ENCODE data around the gene MYO15A.

Gene MYO15A

DNA sequence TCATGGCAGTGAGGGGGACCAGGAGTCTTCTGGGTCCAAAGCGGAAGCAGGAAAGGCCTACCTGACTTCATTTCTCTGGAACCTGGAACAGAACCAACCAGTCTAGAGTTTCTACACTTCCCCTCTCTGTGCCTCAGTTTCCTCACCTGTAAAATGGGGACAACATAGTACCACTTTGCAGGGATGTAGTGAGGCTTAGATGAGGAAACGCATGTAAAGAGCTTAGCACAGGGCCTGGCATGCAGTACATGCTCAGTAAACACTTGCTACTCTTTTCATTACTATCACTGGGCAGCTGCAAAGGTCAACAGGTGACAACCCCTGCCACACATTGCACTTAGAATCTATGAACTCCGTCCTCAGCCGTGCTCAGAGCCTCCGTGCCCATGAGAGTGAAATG is 24.2 kb downstream of the MYO15A start:
- DNase-seq: no peak

- DNase-seq: no peak
Observed at GRCh38 chr17:18136357-18136756, 27.8 kb downstream of the MYO15A start.

- DNase-seq: no peak
Observed at GRCh38 chr17:18138065-18138749, 29.7 kb downstream of the MYO15A start.

DNA sequence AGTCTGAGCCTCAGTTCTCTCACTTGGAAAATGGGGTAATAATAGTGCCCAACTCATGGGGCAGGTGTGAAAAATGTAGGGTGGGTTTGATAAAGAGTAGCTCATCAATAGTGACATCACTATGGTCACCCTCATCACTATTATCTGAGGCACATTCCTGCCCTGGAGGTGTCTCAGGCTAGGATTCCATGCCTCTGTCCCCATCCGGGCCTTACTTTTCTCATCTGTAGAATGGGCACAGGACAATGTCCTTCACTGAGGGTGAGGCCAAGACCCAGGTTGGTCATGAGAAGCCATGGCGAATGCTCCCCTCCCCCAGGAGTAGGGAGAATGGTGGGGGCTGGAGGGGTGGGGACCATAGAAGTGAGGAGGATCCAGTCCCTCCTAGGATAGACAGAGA is 30.5 kb downstream of the MYO15A start:
- DNase-seq: no peak

DNA sequence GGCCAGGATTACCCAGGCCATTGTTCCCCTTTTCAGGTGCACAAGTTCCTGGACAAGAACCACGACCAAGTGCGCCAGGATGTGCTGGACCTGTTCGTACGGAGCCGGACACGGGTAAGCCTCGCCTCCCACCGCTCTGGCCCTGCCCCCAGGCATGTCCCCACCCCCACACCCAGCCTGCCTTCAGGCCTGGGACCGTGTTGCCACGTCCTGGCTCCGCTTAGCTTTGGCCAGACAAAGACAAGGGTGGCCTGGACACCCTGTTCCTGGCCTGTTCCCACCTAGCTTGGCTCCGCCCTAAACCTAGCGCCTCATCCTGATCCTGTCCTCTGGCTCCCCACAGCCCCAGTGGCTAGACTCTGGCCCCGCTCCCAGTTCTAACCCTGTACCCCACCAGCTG is 30.9 kb downstream of the MYO15A start:
- no peak for DNase-seq

GRCh38 chr17:18139949-18140348 is 31.4 kb downstream of the MYO15A start:
- no peak for DNase-seq

GRCh38 chr17:18140648-18141047 is 32.1 kb downstream of the MYO15A start:
- no peak for DNase-seq

DNA sequence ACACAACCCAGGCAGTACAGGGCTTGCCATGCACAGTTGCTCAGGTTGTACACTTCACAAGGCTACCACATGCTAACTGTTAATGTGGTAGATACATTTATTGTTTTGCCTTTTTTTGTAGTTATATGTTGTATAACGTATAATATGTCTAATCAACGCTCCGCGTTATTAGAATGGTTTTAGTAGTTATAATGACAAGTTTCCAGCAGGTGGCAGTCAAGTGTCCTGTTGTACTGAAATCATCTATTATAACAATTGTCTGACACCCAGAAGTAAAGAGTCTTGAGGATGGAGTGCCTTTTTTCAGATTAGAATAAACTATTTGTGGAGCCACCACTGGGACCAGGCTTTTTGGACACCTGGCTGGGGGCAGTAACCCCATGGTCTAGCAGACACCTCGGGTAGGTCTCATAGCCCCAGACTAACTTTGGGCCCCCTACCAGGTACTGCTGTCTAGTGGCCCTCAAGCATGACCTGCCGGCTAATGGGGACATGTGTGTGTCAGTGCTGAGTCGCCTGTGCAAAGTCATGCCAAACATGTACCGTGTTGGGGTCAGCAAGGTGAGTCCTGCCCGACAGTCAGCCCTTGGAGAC is 32.8 kb downstream of the MYO15A start:
- DNase-seq: no peak

DNA sequence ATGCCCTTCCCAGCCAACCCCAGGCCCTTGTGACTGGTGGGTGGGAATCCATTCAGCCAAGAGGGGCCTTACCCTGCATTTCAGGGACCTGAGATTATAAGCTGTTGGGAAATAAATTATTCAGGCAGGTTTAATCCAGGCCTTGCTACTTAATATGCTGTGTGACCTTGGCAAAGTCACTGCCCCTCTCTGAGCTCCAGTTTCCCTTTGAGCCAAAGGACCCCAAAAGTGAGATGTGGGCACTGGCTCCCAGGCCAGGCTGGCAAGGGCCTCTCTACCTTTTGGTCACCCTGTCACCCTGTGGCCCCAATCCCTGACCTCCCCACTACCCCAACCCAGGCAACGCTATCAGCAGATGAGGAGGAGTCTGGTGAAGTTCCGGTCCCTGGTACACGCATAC is 33.9 kb downstream of the MYO15A start:
- DNase-seq: no peak

- no peak for DNase-seq
Observed at GRCh38 chr17:18143044-18143936, 34.7 kb downstream of the MYO15A start.

DNA sequence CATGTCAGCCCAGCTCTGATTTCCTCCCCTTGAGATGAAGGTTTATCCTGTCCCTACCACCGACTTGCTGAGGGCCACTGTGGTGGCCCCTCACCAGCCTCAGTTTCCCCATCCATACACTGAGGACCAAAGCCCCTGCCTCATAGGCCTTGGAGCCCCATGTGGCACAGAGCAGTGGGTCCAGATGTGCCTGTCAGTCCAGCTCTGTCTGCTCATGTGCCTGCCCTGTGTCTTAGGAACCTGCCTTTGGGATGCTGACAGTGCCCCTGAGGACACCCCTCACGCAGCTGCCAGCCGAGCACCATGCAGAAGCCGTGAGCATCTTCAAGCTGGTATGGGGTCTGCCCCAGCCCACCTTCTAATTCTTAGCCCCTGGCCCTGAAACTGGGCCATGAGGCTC is 35.7 kb downstream of the MYO15A start:
- DNase-seq: no peak

DNA sequence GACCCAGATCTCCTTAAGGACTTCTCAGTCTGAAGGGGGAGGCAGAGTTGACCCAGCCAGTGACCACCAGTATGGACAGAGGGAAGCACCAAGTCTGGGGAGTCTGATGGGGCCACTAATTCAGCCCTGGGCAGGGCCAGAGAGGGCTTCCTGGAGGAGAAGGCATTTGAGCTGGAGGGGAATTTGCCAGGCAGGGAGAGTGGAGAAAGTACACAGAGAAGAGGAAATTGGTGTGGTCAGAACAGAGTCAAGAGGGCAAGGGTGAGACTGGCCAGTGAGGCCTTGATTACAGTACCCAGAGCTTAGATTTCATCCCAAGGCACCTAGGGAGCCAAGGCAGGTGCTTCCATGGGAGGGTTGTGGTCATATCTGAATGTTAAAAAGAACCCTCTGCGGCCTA is 36.3 kb downstream of the MYO15A start:
- no peak for DNase-seq

DNA sequence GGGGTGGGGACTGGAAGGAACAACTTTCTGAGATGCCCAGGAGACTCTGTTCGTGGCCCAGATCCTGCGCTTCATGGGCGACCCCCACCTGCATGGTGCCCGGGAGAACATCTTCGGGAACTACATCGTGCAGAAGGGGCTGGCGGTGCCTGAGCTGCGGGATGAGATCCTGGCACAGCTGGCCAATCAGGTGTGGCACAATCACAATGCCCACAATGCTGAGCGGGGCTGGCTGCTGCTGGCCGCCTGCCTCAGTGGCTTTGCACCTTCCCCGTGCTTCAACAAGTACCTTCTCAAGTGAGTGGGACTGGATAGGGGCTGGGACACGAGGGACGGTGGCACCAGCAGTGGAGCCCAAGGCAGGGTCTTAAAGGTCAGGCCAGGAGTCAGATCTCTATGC is 37.3 kb downstream of the MYO15A start:
- no peak for DNase-seq

DNA sequence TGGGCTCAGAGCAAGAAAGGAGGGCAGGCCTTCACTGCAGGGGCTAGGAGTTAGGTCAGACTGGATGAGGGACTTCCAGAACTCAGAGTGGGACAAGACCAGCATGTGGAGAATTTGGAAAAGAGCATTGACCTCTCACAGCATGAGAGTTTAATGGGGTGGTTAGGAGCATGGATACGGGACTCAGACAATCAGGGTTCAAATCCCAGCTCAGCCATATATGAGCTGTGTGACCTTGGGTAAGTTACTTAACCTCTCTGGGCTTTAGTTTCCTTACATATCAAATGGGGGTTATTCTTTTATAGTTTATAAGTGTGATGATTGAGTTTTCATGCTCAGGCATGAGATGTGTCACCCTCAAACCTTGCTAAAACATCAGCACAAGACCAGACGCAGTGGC is 37.7 kb downstream of the MYO15A start:
- DNase-seq: no peak

GRCh38 chr17:18146980-18147379 is 38.4 kb downstream of the MYO15A start:
- no peak for DNase-seq

DNA sequence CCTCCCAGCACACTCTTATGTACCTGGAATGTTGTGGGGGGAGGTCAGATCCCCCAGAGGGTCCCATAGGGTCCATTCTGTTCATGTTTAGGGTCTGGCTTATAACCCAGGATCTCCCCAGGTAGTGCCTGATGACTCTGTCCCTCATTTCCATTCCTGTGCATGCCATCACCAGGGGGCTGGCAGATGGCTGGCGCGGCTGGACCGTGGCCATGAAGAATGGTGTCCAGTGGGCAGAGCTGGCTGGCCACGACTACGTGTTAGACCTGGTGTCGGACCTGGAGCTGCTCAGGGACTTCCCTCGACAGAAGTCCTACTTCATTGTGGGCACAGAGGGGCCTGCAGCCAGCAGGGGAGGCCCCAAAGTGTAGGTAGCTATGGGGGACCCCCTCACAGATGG is 40.0 kb downstream of the MYO15A start:
- no peak for DNase-seq

DNA sequence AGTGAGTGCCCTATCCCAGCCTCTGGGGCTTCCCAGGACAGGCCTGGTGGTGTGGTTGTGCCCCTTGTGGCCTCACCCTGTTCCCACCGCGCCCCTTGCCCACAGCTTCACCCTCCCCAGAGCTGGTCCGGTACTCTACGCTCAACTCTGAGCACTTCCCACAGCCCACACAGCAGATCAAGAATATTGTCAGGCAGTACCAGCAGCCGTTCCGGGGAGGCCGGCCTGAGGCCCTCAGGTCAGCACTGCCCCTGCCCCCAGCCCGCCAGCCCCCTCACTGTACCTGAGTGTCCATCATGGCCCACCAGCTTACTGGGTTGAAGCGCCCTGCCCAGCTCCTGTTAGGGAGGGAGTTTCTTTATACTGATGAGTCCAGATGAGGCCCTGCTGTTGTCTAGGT is 42.7 kb downstream of the MYO15A start:
- no peak for DNase-seq

- DNase-seq: no peak
Observed at GRCh38 chr17:18155179-18155578, 46.6 kb downstream of the MYO15A start.

DNA sequence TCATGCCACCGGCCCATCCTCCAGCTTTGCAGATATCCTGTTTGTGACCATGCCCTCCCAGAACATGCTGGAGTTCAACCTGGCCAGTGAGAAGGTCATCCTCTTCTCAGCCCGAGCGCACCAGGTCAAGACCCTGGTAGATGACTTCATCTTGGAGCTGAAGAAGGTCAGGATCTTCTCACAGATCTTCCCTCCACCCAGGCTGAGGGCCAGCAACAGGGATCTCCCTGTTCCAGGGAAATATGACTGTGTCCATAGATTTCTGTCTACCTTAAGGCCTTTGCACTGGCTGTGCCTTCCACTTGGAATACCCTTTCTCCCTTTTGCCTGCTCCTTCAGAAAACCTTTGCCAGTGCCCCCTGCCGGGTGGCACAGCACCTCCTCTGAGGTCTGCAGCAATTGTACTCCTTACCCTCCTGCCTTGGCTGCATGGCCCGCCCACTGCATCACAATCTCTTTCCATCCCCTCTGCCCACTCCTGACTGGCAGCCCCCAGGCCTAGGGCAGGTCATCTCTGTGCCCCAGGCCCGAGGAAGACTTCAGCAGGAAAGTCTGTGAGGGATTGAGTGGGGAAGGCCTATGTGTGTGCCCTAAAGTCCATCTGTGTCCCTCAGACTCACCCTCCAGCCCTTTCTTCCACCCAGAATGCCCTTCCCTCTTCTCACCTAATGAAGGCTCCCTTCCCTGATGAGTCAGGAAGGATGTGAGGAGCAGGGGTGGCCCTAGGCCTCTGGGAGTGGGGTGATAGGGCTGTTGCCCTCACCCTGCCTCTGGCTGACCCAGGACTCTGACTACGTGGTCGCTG is 47.8 kb downstream of the MYO15A start:
- DNase-seq: no peak

DNA sequence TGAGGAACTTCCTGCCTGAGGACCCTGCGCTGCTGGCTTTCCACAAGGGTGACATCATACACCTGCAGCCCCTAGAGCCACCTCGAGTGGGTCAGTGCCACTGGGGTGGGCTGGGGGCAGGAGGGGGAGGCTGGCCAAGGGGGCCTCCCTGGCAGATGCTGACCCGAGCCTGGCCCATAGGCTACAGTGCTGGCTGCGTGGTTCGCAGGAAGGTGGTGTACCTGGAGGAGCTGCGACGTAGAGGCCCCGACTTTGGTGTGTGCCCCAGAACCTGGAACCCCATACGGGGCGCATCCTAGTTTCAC is 48.4 kb downstream of the MYO15A start:
- no peak for DNase-seq

- DNase-seq: no peak
Observed at GRCh38 chr17:18157354-18157985, 48.9 kb downstream of the MYO15A start.

DNA sequence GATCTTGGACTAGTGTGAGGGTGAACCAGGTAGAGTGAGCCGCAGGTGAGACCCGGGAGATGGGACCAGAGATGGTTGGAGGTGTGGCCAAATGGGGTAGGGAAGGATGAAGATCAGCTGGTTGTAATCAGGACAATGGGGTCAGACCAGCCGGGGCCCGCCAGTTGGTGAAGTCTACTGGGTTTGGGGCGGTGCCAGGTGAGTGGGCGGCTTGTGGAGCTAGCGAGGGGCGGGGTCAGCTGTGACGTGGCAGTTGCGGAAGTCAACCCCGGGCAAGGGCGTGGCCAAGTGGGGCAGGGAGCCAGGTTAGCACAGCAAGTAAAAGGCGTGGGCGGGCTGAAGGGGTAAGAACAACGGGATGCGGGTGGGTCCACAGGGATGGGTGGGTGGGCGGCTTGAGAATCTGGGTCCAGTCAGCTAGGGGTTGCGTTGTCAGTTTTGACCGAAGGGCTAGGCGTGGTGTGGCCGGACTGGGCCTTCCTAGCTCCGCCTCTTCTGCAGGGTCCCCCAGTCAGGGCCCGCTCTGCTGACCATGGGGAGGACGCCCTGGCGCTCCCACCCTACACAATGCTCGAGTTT is 49.6 kb downstream of the MYO15A start:
- DNase-seq: no peak
